HepG2 (cell line): ENCODE data around the gene TIMM13. TPM values are rescaled to one million over a fixed set of nuclear protein-coding genes. Genes with fewer than 3 reads are reported as not detected.

ENCODE experiments used
- AKNA ChIP-seq: sonication (generic); formaldehyde crosslinking; IDR thresholded peaks from 2 replicates; pipeline ENCODE4 v1.4.0; 2020; ENCODE audit warnings: missing genetic modification reagents, borderline replicate concordance
- CBX2 ChIP-seq, 2 experiments: fragments of 200-600 bp in 1 of 2; sonication (generic); formaldehyde crosslinking in 1 of 2; IDR thresholded peaks; 2 replicates each; pipeline versions ENCODE4 v1.7.0 to v1.8.1; 2018 to 2022; ENCODE audit warnings: low read depth in 2 of 2, low read length in 1 of 2, mild to moderate bottlenecking in 1 of 2, missing genetic modification reagents in 1 of 2
- MED13 ChIP-seq: sonication (generic); formaldehyde crosslinking; IDR thresholded peaks from 2 replicates; pipeline ENCODE4 v1.5.0; 2020; ENCODE audit warnings: missing genetic modification reagents
- REXO4 ChIP-seq: sonication (generic); formaldehyde crosslinking; IDR thresholded peaks from 2 replicates; pipeline ENCODE4 v1.8.0; 2022; ENCODE audit warnings: missing genetic modification reagents, mild to moderate bottlenecking, borderline replicate concordance
- STAT5B ChIP-seq: sonication (generic); formaldehyde crosslinking; IDR thresholded peaks from 2 replicates; pipeline ENCODE4 v1.4.0; 2020; ENCODE audit warnings: missing genetic modification reagents
- SUZ12 ChIP-seq: fragments of 150-350 bp; IDR thresholded peaks from 2 replicates; pipeline ENCODE4 v1.6.1; 2014; ENCODE audit warnings: low read depth, low read length
- TCF7 ChIP-seq: sonication (generic); IDR thresholded peaks from 2 replicates; pipeline ENCODE4 v1.6.1; 2016; ENCODE audit warnings: antibody characterized with exemption, low read depth
- TRAFD1 ChIP-seq: sonication (generic); formaldehyde crosslinking; IDR thresholded peaks from 2 replicates; pipeline ENCODE4 v1.5.1; 2020; ENCODE audit warnings: missing genetic modification reagents, mild to moderate bottlenecking, borderline replicate concordance
- ZBTB21 ChIP-seq: sonication (generic); formaldehyde crosslinking; IDR thresholded peaks from 2 replicates; pipeline ENCODE4 v1.4.0; 2020; ENCODE audit warnings: missing genetic modification reagents
- ZNF10 ChIP-seq: sonication (generic); formaldehyde crosslinking; IDR thresholded peaks from 2 replicates; pipeline ENCODE4 v1.4.0; 2020; ENCODE audit warnings: mild to moderate bottlenecking, low read depth, missing genetic modification reagents, borderline replicate concordance
- ZNF280D ChIP-seq: sonication (generic); formaldehyde crosslinking; IDR thresholded peaks from 2 replicates; pipeline ENCODE4 v1.5.1; 2020; ENCODE audit warnings: mild to moderate bottlenecking, missing genetic modification reagents
- ZNF329 ChIP-seq: sonication (generic); formaldehyde crosslinking; IDR thresholded peaks from 2 replicates; pipeline ENCODE4 v1.9.0; 2021; ENCODE audit warnings: low read depth, mild to moderate bottlenecking, missing genetic modification reagents
- polyA plus RNA-seq, 8 experiments: library from polyadenylated mRNA; depleted of rRNA in 3 of 8; stranded (reverse) in 7 of 8; unstranded in 1 of 8; fragments of >200 nt; fragmentation: Illumina TruSeq in 4 of 8; extraction: Trizol in 4 of 8; gene quantifications; 2 replicates each; pipeline versions ENCODE4 v1.2.1 to v1.2.3, GENCODE V29; 2011 to 2016; ENCODE audit warnings: low read depth in 4 of 8, missing spikeins in 1 of 8, mixed read lengths in 1 of 8; ENCODE audit not compliant: insufficient read depth in 1 of 8
- total RNA-seq, 5 experiments: library from RNA; depleted of rRNA; stranded (reverse); fragments of >200 nt; fragmentation: Illumina TruSeq; extraction: Trizol; gene quantifications; 2 replicates each; pipeline ENCODE4 v1.2.3, GENCODE V29; 2016; ENCODE audit warnings: low read depth in 1 of 5
- TF ChIP-seq, protein P1 (sequence below): sonication (generic); formaldehyde crosslinking; IDR thresholded peaks from 2 replicates; pipeline ENCODE4 v1.4.0; 2020; ENCODE audit warnings: mild to moderate bottlenecking, missing genetic modification reagents, borderline replicate concordance
- TF ChIP-seq, protein P2 (sequence below): sonication (generic); formaldehyde crosslinking; IDR thresholded peaks from 2 replicates; pipeline ENCODE4 v1.5.0; 2020; ENCODE audit warnings: missing genetic modification reagents

TIMM13 gene
- total and polyA plus RNA-seq, 2 of the 13 experiments (the other 11 are each of a cell fraction or from before 2014, with no cell fraction given), result 48.4 to 108 TPM

- TF ChIP-seq AKNA (CRISPR knock-in tag) (no peak), STAT5B (CRISPR knock-in tag) (no peak), ZNF10 (no peak), MED13 (CRISPR knock-in tag) (peak; percentile 47; the same call in 1 of the 2 replicates), SUZ12 (no peak), ZNF280D (CRISPR knock-in tag) (no peak), TRAFD1 (no peak), ZBTB21 (no peak), CBX2 (IDR thresholded peaks at IDR 0.05; ENCODE audit: low read depth, low read length) (no peak), CBX2 (CRISPR knock-in tag; IDR thresholded peaks at IDR 0.05; ENCODE audit: low read depth) (no peak), ZNF329 (CRISPR knock-in tag) (no peak), TCF7 (no peak), REXO4 (no peak)
- TF ChIP-seq, protein P1, sequence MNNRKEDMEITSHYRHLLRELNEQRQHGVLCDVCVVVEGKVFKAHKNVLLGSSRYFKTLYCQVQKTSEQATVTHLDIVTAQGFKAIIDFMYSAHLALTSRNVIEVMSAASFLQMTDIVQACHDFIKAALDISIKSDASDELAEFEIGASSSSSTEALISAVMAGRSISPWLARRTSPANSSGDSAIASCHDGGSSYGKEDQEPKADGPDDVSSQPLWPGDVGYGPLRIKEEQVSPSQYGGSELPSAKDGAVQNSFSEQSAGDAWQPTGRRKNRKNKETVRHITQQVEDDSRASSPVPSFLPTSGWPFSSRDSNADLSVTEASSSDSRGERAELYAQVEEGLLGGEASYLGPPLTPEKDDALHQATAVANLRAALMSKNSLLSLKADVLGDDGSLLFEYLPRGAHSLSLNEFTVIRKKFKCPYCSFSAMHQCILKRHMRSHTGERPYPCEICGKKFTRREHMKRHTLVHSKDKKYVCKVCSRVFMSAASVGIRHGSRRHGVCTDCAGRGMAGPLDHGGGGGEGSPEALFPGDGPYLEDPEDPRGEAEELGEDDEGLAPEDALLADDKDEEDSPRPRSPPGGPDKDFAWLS (CRISPR knock-in tag), result no peak
- TF ChIP-seq, protein P2, sequence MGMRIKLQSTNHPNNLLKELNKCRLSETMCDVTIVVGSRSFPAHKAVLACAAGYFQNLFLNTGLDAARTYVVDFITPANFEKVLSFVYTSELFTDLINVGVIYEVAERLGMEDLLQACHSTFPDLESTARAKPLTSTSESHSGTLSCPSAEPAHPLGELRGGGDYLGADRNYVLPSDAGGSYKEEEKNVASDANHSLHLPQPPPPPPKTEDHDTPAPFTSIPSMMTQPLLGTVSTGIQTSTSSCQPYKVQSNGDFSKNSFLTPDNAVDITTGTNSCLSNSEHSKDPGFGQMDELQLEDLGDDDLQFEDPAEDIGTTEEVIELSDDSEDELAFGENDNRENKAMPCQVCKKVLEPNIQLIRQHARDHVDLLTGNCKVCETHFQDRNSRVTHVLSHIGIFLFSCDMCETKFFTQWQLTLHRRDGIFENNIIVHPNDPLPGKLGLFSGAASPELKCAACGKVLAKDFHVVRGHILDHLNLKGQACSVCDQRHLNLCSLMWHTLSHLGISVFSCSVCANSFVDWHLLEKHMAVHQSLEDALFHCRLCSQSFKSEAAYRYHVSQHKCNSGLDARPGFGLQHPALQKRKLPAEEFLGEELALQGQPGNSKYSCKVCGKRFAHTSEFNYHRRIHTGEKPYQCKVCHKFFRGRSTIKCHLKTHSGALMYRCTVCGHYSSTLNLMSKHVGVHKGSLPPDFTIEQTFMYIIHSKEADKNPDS, result no peak
Measured at GRCh38 chr19:2474232-2475017, 47.0 kb upstream of the TIMM13 start (continued).
